Uterus (tissue), 2 donors: ENCODE data around the gene HIP1.
"Not testable (repeated sequence)": the region's sequence is repeated elsewhere in the genome, so short reads cannot be mapped to it uniquely, and the experiment has no call there.

Source experiments
- POLR2A ChIP-seq, 2 donors: fragments of 450-650 bp; IDR thresholded peaks; one replicate each; pipeline ENCODE4 v1.6.1; 2016; ENCODE audit warnings: antibody characterized with exemption in 2 of 2, mild to moderate bottlenecking in 1 of 2, moderate library complexity in 1 of 2
- TF ChIP-seq, protein P1 (sequence below), 4 experiments: fragments of 200-600 bp in 2 of 4; fragments of 450-650 bp in 2 of 4; sonication (generic) in 2 of 4; IDR thresholded peaks; one replicate each; pipeline ENCODE4 v1.5.1; 2016 to 2019; ENCODE audit warnings: antibody characterized with exemption in 4 of 4, mild to moderate bottlenecking in 2 of 4, moderate library complexity in 1 of 4

- TF ChIP-seq, protein P1, sequence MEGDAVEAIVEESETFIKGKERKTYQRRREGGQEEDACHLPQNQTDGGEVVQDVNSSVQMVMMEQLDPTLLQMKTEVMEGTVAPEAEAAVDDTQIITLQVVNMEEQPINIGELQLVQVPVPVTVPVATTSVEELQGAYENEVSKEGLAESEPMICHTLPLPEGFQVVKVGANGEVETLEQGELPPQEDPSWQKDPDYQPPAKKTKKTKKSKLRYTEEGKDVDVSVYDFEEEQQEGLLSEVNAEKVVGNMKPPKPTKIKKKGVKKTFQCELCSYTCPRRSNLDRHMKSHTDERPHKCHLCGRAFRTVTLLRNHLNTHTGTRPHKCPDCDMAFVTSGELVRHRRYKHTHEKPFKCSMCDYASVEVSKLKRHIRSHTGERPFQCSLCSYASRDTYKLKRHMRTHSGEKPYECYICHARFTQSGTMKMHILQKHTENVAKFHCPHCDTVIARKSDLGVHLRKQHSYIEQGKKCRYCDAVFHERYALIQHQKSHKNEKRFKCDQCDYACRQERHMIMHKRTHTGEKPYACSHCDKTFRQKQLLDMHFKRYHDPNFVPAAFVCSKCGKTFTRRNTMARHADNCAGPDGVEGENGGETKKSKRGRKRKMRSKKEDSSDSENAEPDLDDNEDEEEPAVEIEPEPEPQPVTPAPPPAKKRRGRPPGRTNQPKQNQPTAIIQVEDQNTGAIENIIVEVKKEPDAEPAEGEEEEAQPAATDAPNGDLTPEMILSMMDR (IDR thresholded peaks at IDR 0.05) = not testable (repeated sequence)
- TF ChIP-seq POLR2A (IDR thresholded peaks at IDR 0.05) = not testable (repeated sequence)
These were observed 16.8 kb downstream of the HIP1 start for GRCh38 chr7:75721922-75722321.
